Measurements from ENCODE around the gene TRANK1. TPM values are rescaled to one million over a fixed set of nuclear protein-coding genes. Genes with fewer than 3 reads are reported as not detected.

TRANK1 gene
- total RNA-seq, 1 experiment from 2014 or later = 10.5 TPM

DNA sequence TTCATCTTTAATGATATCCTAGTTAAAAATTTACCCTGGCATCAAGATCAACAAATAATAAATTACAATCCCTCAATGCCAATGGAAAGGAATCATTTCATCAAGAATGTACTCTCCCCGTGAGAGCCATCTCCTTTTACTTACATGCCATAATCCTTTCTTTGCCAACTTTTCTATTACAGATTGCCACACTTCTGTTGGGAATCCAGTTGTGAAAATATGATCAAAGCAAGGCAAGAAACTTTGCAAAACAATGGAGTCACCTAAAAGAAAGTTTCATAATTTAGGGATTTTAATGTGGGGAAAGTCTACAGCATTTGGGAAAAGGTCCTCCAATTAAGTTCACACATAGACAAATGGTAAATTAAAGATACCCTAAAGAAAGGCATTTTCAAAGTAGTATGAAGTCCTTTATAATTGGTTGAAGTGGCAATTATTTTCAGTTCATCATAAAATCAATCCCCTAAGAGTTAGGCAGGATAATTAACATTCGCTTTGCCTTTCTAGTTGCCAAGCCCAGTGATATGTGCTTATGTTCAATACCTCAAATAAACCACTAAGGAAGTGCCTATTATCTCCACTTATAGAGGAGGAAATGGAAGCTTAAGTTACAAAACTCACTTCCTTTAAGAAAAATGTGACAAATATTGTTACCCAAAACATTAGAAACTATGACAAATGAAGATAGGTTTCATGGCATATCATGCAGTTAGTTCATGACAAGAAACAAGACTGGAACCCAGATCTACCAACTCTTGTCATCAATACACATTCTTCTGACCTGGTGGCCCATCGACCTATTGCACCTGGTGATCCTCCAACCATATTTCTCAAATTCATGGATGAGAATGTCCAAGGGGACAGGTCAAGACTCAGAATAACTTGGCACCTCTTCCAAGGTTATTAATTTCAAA, 49.1 kb downstream of the TRANK1 start:
- DNase-seq (ENCODE audit: low spot score) (no peak), ATAC-seq (no peak)
- Mint-ChIP-seq H3K27me3 (ENCODE audit: low read depth) (no peaks in the 10 kb centered on the region), H3K36me3 (peaks cover 5% of the 10 kb centered on the region; the same call in 1 of the 2 replicates), H3K4me1 (peaks cover 29% of the 10 kb centered on the region), H3K27ac (no peak overlapping the region), H3K4me3 (no peak overlapping the region), H3K9me3 (no peaks in the 10 kb centered on the region)
- ChIA-PET POLR2A (no interaction called here), CTCF (no interaction called here)
- no peak for TF ChIP-seq TEAD4 (CRISPR knock-in tag; IDR thresholded peaks at IDR 0.05)
- no peak for TF ChIP-seq TP53 (CRISPR knock-in tag; IDR thresholded peaks at IDR 0.05)
- no peak for TF ChIP-seq ZNF671 (CRISPR knock-in tag; IDR thresholded peaks at IDR 0.05)
- TF ChIP-seq, protein P1, sequence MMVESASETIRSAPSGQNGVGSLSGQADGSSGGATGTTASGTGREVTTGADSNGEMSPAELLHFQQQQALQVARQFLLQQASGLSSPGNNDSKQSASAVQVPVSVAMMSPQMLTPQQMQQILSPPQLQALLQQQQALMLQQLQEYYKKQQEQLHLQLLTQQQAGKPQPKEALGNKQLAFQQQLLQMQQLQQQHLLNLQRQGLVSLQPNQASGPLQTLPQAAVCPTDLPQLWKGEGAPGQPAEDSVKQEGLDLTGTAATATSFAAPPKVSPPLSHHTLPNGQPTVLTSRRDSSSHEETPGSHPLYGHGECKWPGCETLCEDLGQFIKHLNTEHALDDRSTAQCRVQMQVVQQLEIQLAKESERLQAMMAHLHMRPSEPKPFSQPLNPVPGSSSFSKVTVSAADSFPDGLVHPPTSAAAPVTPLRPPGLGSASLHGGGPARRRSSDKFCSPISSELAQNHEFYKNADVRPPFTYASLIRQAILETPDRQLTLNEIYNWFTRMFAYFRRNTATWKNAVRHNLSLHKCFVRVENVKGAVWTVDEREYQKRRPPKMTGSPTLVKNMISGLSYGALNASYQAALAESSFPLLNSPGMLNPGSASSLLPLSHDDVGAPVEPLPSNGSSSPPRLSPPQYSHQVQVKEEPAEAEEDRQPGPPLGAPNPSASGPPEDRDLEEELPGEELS (CRISPR knock-in tag; IDR thresholded peaks at IDR 0.05) = no peak
- TF ChIP-seq FOXJ3 (CRISPR knock-in tag; IDR thresholded peaks at IDR 0.05; ENCODE audit: borderline replicate concordance) = no peak
- no peak for TF ChIP-seq ZNF232 (CRISPR knock-in tag; IDR thresholded peaks at IDR 0.05)

DNA sequence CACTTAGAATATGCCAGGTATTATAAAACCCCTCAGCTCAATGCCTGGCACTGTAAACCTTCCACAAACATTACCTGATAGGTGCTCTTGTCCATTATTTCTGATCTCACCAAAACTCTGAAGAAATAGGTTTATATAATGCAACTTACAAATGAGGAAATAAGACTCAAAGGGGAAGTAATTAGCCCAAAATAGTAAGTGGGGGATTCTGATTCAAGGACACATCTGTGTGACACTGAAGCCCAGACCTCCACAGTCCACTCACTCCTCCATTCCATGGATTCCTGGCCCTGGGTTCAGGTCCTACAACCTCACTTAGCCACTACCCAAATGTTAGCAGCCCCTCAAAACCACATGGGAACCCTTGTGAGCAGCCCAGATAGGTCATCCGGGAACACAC, 49.9 kb downstream of the TRANK1 start:
- POLR2A ChIA-PET = no interaction called here
- Mint-ChIP-seq H3K9me3 (no peaks in the 10 kb centered on the region), H3K27me3 (ENCODE audit: low read depth) (no peaks in the 10 kb centered on the region), H3K4me1 (peaks cover 29% of the 10 kb centered on the region), H3K4me3 (no peak overlapping the region), H3K36me3 (peaks cover 5% of the 10 kb centered on the region; the same call in 1 of the 2 replicates), H3K27ac (no peak overlapping the region)
- DNase-seq (ENCODE audit: low spot score) = no peak
- TF ChIP-seq CBFB (CRISPR knock-in tag; IDR thresholded peaks at IDR 0.05; ENCODE audit: low read depth) (no peak), NR1H2 (CRISPR knock-in tag; IDR thresholded peaks at IDR 0.05) (no peak), GABPB1 (CRISPR knock-in tag; IDR thresholded peaks at IDR 0.05) (no peak), SMAD4 (CRISPR knock-in tag; IDR thresholded peaks at IDR 0.05) (no peak), JUN (CRISPR knock-in tag; IDR thresholded peaks at IDR 0.05) (no peak), PRRX2 (CRISPR knock-in tag; IDR thresholded peaks at IDR 0.05) (no peak), ETV6 (CRISPR knock-in tag; IDR thresholded peaks at IDR 0.05) (no peak), MXD4 (CRISPR knock-in tag; IDR thresholded peaks at IDR 0.05; ENCODE audit: borderline replicate concordance) (no peak), ZNF263 (CRISPR knock-in tag; IDR thresholded peaks at IDR 0.05; ENCODE audit: low read depth) (no peak), ZBTB21 (CRISPR knock-in tag; IDR thresholded peaks at IDR 0.05; ENCODE audit: borderline replicate concordance) (no peak)
- TF ChIP-seq, protein P2, sequence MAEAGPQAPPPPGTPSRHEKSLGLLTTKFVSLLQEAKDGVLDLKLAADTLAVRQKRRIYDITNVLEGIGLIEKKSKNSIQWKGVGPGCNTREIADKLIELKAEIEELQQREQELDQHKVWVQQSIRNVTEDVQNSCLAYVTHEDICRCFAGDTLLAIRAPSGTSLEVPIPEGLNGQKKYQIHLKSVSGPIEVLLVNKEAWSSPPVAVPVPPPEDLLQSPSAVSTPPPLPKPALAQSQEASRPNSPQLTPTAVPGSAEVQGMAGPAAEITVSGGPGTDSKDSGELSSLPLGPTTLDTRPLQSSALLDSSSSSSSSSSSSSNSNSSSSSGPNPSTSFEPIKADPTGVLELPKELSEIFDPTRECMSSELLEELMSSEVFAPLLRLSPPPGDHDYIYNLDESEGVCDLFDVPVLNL (CRISPR knock-in tag; IDR thresholded peaks at IDR 0.05; ENCODE audit: borderline replicate concordance, low read depth) = no peak
- TF ChIP-seq, protein P3, sequence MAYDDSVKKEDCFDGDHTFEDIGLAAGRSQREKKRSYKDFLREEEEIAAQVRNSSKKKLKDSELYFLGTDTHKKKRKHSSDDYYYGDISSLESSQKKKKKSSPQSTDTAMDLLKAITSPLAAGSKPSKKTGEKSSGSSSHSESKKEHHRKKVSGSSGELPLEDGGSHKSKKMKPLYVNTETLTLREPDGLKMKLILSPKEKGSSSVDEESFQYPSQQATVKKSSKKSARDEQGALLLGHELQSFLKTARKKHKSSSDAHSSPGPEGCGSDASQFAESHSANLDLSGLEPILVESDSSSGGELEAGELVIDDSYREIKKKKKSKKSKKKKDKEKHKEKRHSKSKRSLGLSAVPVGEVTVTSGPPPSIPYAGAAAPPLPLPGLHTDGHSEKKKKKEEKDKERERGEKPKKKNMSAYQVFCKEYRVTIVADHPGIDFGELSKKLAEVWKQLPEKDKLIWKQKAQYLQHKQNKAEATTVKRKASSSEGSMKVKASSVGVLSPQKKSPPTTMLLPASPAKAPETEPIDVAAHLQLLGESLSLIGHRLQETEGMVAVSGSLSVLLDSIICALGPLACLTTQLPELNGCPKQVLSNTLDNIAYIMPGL (CRISPR knock-in tag; IDR thresholded peaks at IDR 0.05) = no peak
- TF ChIP-seq, protein P4, sequence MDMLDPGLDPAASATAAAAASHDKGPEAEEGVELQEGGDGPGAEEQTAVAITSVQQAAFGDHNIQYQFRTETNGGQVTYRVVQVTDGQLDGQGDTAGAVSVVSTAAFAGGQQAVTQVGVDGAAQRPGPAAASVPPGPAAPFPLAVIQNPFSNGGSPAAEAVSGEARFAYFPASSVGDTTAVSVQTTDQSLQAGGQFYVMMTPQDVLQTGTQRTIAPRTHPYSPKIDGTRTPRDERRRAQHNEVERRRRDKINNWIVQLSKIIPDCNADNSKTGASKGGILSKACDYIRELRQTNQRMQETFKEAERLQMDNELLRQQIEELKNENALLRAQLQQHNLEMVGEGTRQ (CRISPR knock-in tag; IDR thresholded peaks at IDR 0.05) = no peak
- TF ChIP-seq, protein P5, sequence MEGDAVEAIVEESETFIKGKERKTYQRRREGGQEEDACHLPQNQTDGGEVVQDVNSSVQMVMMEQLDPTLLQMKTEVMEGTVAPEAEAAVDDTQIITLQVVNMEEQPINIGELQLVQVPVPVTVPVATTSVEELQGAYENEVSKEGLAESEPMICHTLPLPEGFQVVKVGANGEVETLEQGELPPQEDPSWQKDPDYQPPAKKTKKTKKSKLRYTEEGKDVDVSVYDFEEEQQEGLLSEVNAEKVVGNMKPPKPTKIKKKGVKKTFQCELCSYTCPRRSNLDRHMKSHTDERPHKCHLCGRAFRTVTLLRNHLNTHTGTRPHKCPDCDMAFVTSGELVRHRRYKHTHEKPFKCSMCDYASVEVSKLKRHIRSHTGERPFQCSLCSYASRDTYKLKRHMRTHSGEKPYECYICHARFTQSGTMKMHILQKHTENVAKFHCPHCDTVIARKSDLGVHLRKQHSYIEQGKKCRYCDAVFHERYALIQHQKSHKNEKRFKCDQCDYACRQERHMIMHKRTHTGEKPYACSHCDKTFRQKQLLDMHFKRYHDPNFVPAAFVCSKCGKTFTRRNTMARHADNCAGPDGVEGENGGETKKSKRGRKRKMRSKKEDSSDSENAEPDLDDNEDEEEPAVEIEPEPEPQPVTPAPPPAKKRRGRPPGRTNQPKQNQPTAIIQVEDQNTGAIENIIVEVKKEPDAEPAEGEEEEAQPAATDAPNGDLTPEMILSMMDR (IDR thresholded peaks at IDR 0.05) = no peak
- no peak for ATAC-seq
- CTCF ChIA-PET = no interaction called here

Data from WTC11 (cell line).